Middle frontal gyrus (tissue), 1 donor: Measurements from ENCODE around the gene OPRL1.
"Not testable (repeated sequence)": the region's sequence is repeated elsewhere in the genome, so short reads cannot be mapped to it uniquely, and the experiment has no call there.

Source experiments
- DNase-seq: peaks from one replicate; pipeline ENCODE4 v3.0.0-alpha.2; 2015; ENCODE audit warnings: low spot score; ENCODE audit errors: extremely low spot score

The OPRL1 gene

GRCh38 chr20:64115171-64115911, 35.5 kb downstream of the OPRL1 start:
- DNase-seq, result no peak

GRCh38 chr20:64116016-64116415, 36.1 kb downstream of the OPRL1 start:
- no peak for DNase-seq

GRCh38 chr20:64116541-64117431, 36.9 kb downstream of the OPRL1 start:
- no peak for DNase-seq

- DNase-seq, result not testable (repeated sequence)
Observed at GRCh38 chr20:64117432-64117777, 37.5 kb downstream of the OPRL1 start.

GRCh38 chr20:64119301-64119680, 39.4 kb downstream of the OPRL1 start:
- no peak for DNase-seq

- no peak for DNase-seq
Observed at GRCh38 chr20:64119681-64120341, 39.9 kb downstream of the OPRL1 start.

GRCh38 chr20:64121586-64121985, 41.7 kb downstream of the OPRL1 start:
- no peak for DNase-seq

- DNase-seq, result not testable (repeated sequence)
Observed at GRCh38 chr20:64122927-64123326, 43.0 kb downstream of the OPRL1 start.

- DNase-seq, result not testable (repeated sequence)
Observed at GRCh38 chr20:64123517-64123916, 43.6 kb downstream of the OPRL1 start.

GRCh38 chr20:64129146-64129782, 49.4 kb downstream of the OPRL1 start:
- DNase-seq, result no peak

- no peak for DNase-seq
Observed at GRCh38 chr20:64130271-64130670, 50.4 kb downstream of the OPRL1 start.

GRCh38 chr20:64130876-64131275, 51.0 kb downstream of the OPRL1 start:
- no peak for DNase-seq

GRCh38 chr20:64131406-64131805, 51.5 kb downstream of the OPRL1 start:
- no peak for DNase-seq

- no peak for DNase-seq
Observed at GRCh38 chr20:64133951-64134407, 54.1 kb downstream of the OPRL1 start.

- not testable (repeated sequence) for DNase-seq
Observed at GRCh38 chr20:64134744-64135143, 54.9 kb downstream of the OPRL1 start.

GRCh38 chr20:64136004-64136710, 56.3 kb downstream of the OPRL1 start:
- no peak for DNase-seq

GRCh38 chr20:64137598-64138031, 57.7 kb downstream of the OPRL1 start:
- DNase-seq, result no peak

- DNase-seq, result no peak
Observed at GRCh38 chr20:64138276-64138815, 58.5 kb downstream of the OPRL1 start.

GRCh38 chr20:64139199-64140060, 59.5 kb downstream of the OPRL1 start:
- no peak for DNase-seq
